ENCODE measurements around the gene STRC.
"Not testable (repeated sequence)": the region's sequence is repeated elsewhere in the genome, so short reads cannot be mapped to it uniquely, and the experiment has no call there.

GRCh38 chr15:43649430-43649926 is 30.9 kb upstream of the STRC start:
- not testable (repeated sequence) for TF ChIP-seq EP300, CTCF (IDR thresholded peaks at IDR 0.05)
